Eye (tissue), 1 donor: Measurements from ENCODE around the gene SLC16A4.
"Not testable (repeated sequence)": the region's sequence is repeated elsewhere in the genome, so short reads cannot be mapped to it uniquely, and the experiment has no call there.

Source experiments
- DNase-seq: peaks from one replicate; pipeline ENCODE4 v3.0.0-alpha.2; 2015

Gene SLC16A4

DNA sequence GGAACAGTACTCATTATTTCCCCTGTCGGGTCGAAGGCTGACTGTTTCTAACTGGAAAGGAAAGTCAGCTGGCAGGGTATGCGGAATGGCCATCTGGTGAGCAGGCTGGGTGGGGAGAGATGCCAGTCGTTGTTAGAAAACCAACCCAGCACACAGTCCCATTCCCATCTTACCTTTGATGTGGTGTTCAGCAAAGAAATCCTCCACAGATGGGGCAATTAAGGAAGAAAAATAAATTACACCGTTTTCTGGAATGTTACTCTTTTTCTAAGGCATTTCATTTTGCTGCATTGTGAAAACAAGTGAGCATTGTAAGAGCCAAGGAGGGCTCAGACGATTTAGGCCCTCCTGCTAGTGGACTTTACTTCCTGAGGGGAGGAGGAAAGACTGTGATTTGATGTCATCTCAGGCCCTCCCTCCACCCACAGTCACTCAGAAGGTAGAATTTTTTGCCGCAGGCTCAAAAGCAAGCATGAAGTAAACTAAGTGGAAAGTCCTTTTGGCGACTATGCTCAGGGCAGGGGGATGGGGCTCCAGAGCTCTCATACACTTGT is at the start of gene SLC16A4:
TSS of gene SLC16A4 (minus strand) at position 335 of the 554 bp plus-strand sequence. CDS start 1,703 bp downstream, outside the sequence.
- DNase-seq: peak; percentile 68

DNA sequence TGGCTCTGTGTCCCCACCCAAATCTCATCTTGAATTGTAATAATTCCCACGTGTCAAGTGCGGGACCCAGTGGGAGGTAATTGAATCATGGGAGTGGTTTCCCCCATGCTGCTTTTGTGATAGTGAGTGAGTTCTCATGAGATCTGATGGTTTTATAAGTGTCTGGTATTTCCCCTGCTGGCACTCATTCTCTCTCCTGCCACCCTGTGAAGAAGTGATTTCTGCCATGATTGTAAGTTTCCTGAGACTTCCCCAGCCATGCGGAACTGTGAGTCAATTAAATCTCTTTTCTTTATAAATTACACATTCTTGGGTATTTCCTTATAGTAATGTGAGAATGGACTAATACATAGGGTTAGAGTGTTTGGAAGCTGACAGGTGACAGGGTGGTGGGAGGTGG is 49.0 kb upstream of the SLC16A4 start:
- not testable (repeated sequence) for DNase-seq

- DNase-seq: no peak
Observed at GRCh38 chr1:110438893-110439292, 48.1 kb upstream of the SLC16A4 start.

- DNase-seq: not testable (repeated sequence)
Observed at GRCh38 chr1:110437645-110438299, 46.9 kb upstream of the SLC16A4 start.

- DNase-seq: peak; percentile 44
Observed at GRCh38 chr1:110436635-110437034, 45.8 kb upstream of the SLC16A4 start.

DNA sequence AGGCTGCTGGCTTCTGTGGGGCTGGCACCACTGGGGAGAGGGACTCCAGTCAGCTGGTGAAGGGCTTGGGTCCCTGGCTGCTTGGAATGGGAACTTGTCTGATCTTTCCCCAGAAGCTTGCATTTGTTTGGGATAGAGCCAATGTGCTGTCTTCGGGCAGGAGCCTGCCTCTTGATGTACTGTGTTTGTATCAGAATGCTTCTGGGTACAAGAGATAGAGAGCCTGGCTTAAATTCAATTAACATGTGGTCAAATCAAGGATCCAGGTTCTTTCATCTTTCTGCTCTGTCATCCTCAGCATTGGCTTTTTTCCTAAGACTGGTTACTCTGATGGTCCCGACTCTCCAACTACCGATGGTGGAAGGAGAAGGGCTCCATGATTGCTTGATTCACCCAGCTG is 44.1 kb upstream of the SLC16A4 start:
- no peak for DNase-seq

- DNase-seq: peak; percentile 26
Observed at GRCh38 chr1:110433803-110434202, 43.0 kb upstream of the SLC16A4 start.

DNA sequence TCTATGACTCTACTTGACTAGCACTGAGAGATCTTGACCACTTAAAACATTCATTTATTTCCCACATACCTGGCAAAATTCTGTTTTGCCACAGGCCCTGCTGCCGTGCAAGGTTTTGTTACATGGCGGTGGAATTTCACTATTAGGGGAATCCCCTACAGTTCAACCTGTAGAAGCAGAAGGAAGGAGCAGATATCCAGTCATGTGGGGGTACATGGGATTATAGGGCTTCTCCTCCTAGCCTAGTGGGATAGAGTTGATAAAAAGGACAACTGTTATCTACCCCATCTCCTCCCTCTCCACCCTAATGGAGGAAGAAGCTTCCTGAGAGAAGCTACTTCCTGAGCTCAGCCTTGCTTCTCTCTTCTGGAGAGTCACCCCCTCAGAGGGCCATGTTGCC is 42.4 kb upstream of the SLC16A4 start:
- DNase-seq: no peak

DNA sequence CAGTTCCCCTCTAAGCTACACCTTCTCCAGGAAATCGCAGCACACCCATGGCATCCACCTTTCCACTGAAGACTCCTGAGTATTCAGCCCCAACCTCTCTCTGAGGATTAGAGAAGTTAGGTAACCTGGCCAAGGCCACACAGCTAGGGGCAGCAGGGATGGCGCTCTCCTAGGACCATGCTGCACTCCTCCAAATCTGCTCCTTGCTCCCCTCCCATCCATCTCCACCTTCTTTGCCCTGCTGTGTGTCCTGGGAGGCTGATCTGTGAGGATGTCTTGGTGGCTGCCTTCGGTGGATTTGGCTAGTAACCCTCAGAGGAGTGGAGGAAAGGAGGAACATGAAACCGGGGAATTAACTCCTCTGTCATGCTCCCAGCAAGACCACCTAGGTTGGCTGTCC is 40.1 kb upstream of the SLC16A4 start:
- no peak for DNase-seq

DNA sequence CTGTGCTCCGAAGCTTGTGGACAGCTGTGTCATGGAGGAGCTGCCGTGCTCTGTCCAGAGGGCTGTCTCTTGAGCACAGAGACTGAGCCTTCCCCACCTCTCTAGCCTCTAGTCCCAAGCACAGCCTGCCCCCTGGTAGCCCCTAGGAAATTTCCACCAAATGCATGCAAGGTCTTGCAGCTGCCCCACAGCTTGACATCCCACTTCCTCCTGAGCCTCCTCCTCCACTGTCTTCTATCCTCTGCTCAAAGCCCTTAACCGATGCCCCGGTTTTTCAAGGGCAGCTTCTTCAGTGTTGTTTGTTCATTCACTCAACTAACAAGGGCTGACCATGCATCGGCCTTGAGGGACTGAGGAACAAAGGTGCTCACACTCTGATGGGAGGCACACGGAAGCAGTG is 39.5 kb upstream of the SLC16A4 start:
- DNase-seq: no peak

DNA sequence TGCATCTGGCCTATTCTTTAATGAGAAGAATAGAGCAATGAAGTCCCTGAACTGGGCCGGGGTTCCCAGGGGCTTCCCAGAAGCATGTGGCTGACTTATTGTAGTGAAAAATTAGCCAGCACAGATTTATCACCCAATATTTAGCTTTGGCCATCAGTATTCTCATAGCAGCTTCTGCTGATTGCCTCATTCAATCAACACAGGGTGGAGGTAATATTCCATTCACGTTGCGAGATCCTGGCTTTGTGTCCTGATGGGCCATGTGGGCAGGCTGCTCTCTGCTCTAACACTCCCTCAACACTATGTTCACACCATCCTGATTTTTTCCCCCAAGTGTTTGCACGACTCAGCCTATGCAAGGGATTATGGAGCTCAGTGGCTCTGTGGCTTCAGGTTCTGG is 38.1 kb upstream of the SLC16A4 start:
- no peak for DNase-seq

DNA sequence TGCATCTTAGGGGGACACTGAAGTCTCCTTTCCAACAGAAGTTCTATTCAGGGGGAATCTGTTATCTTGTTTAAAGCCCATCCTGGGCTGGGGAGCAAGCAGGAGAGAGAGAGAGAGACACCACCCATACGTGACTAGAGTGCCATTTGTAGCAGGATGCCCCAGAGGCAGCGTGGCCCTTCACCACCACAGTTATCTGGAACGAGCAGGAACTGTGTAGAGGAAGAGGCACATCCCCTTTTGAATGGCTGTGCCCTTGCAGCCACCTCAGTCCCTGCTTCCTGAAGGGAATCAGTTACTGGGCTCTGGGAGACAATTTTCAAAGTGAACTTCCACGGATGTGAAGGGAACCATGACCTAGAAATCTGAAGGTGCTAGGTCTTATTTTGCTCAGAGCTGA is 36.0 kb upstream of the SLC16A4 start:
- no peak for DNase-seq

- no peak for DNase-seq
Observed at GRCh38 chr1:110425612-110426152, 34.9 kb upstream of the SLC16A4 start.

DNA sequence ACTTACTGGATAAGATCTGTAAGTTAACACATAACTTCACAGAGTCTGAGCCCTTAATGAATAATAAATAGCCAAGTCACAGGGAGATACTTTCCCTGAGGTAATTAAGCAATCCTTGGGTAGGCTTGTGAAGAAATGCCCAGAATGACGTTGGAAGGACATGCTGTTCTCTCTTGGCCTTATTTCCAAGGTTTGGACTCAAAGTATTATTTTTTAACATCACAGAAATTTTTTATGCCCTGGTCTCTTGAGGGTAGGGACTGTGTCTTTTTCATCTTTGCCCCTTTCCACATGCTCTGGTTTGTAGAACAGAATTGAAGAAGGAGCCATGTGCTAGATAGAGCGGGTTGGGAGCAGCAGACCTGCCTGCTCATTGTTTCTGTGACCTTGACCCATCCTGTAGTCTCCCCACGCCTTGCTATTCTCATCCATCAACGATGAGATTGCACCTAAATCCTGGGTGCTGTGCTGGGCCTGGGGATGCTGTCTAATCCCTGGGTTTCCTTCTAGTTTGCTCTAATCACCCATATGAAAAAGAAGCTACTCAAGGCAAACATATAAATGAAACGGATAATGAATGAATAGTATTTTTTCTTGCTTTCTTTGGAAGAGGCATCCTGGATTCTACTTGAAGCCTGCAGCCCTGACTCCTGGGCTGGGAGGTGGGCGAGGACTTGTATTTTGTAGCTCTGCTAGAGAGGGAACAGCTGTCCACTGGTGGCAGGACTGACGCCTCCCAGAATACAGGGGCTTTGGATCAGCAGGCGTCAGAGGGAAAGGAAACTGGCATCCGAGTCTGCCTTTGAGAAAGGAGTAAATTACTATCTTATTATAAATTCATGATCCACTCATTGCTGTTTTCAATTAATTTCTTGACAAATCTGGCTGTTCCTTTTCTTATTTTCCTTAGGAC is 34.1 kb upstream of the SLC16A4 start:
- DNase-seq: no peak

DNA sequence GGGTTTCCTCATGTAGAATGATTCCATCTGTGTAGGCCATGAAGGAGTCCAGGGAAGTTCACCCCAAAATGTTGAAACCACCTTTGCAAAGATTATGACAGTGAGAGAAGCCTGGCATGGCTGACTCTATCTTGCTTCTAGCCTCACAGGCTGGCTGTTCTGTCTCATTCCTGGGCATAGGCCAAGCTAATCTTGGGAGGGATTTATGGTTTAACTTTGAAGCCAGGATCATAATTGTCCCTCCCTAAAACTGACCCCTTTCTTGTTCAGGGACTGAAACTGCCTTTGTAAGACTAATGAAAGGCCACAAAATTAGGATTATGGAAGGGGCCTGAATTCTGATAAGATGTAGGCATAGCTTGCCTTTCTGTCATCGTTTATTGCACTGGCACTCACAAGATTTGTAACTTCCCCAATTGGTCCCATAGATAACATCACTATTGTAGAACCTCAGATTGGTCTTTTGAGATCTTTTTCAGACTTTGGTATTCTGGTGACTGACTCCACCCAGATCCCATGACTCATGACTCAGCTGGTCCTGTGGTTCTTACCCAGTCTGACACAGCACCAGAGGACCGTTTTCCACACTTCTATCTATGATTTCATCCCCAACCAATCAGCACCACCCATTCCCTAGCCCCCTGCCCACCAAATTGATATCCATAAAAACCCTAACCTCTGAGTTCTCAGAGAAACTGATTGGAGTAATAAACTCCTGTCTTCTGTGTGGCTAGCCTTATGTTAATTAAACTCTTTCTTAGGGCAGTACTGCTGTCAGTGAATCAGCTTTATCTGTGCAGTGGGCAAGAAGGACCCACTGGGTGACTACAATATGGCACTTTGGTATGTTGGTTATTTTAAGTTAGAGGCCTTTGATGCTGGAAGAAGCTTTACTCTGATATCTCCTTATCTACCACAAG is 30.3 kb upstream of the SLC16A4 start:
- no peak for DNase-seq

- no peak for DNase-seq
Observed at GRCh38 chr1:110420023-110420662, 29.3 kb upstream of the SLC16A4 start.

GRCh38 chr1:110418729-110419128 is 27.9 kb upstream of the SLC16A4 start:
- no peak for DNase-seq

DNA sequence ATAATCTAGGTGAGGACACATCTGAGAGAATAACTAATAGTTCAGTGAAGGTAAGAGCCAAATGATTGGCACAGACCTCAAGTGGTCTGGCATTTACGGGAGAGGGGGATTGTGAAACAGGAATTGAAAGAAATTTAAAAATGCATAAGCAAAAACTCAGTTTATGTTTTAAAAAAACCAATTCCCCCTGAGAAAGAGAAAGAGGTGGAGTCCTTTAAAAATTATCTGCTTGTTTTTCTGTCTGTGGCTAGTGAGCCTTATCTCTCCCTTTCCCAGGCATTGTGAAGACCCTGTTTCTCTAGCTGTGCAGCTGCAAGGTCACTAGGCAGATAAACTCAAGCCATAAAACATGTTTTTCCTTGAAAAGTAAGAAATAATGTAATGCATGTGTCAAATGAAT is 22.2 kb upstream of the SLC16A4 start:
- not testable (repeated sequence) for DNase-seq

DNA sequence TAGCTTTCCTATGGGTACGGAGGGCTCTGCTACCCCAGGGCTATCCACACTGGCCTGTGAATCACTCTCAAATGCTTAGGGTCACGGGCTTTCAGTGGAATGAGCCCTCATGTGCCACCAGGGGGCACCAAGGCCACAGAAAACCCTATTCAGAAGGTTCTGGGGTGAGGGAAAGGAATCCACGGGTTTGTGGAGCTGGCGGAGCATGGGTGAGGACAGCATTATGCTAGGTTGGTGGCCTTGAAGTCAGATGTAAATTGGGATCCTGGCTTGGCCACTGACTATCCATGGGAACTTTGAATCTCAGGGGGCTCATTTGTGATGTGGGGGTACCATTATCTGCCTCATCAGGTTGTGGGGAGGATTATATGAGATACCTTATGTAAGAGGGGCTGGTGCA is 21.8 kb upstream of the SLC16A4 start:
- DNase-seq: peak; percentile 83

DNA sequence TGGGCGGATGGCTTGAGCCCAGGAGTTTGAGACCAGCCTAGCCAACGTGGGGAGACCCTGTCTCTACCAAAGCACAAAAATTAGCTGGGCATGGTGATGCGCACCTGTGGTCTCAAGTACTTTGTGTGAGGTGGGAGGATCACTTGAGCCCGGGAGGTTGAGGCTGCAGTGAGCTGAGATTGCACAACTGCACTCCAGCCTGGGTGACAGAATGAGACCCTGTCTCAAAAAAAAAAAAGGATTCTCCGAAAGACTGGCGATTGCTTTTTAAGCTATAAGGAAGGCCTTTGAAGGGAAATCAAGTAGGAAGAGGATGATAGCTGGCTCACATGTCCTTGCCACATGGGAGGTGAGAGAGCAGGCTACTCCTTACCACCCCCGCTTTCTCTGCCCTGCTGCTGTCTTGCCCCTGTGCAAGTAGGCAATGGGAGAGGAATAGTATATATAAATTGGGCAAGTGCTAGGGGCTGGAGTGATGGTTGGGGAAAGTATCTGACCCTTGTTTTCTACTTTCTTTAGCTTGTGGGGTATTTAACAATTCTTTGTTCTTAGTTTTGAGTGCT is 20.4 kb upstream of the SLC16A4 start:
- no peak for DNase-seq

DNA sequence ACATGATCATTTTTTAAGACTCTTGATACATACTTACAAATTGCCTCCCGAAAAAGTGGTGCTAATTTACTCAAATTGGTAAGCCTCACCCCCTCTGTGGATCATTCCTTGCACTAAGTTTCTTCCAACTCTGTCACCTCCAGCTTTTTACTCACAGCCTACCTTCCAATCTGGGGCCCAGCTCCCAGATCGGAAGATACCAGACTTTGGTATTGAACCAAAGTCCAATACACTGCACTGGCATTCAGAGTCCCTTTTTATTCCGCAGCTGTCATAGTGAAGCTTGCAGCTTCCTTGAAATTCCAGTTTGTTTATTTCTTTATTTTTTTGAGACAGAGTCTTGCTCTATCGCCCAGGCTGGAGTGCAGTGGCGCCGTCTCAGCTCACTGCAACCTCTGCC is 18.5 kb upstream of the SLC16A4 start:
- no peak for DNase-seq

GRCh38 chr1:110408488-110408887 is 17.7 kb upstream of the SLC16A4 start:
- DNase-seq: no peak
